HEK293 (cell line): ENCODE data around the gene DOCK3.

Experiments used
- GLI2 ChIP-seq: fragments of 450-650 bp; formaldehyde crosslinking; IDR thresholded peaks from 2 replicates; pipeline ENCODE4; 2017; ENCODE audit warnings: missing biosample characterization, missing genetic modification characterization, low read depth, borderline replicate concordance
- KLF16 ChIP-seq: fragments of 450-650 bp; formaldehyde crosslinking; IDR thresholded peaks from 2 replicates; pipeline ENCODE4 v1.5.1; 2017; ENCODE audit warnings: missing biosample characterization, missing genetic modification characterization
- OVOL3 ChIP-seq: fragments of 450-650 bp; formaldehyde crosslinking; IDR thresholded peaks from 2 replicates; pipeline ENCODE4 v1.5.1; 2016; ENCODE audit warnings: missing biosample characterization, missing genetic modification characterization
- REST ChIP-seq: fragments of 450-650 bp; formaldehyde crosslinking; IDR thresholded peaks from 2 replicates; pipeline ENCODE4 v1.5.1; 2016; ENCODE audit warnings: missing biosample characterization, missing genetic modification characterization
- SALL2 ChIP-seq: fragments of 450-650 bp; formaldehyde crosslinking; IDR thresholded peaks from 2 replicates; pipeline ENCODE4 v1.5.0; 2017; ENCODE audit warnings: missing biosample characterization, mild to moderate bottlenecking, missing genetic modification characterization, borderline replicate concordance
- SP7 ChIP-seq: fragments of 450-650 bp; formaldehyde crosslinking; IDR thresholded peaks from 2 replicates; pipeline ENCODE4 v1.5.1; 2016; ENCODE audit warnings: missing biosample characterization, missing genetic modification characterization
- ZBTB10 ChIP-seq: fragments of 450-650 bp; formaldehyde crosslinking; IDR thresholded peaks from 2 replicates; pipeline ENCODE4 v1.5.1; 2016; ENCODE audit warnings: missing biosample characterization, missing genetic modification characterization
- ZBTB48 ChIP-seq: fragments of 450-650 bp; formaldehyde crosslinking; IDR thresholded peaks from 2 replicates; pipeline ENCODE4 v1.5.1; 2016; ENCODE audit warnings: missing biosample characterization, missing genetic modification characterization
- ZBTB49 ChIP-seq: fragments of 450-650 bp; formaldehyde crosslinking; IDR thresholded peaks from 2 replicates; pipeline ENCODE4 v1.5.1; 2016; ENCODE audit warnings: missing biosample characterization, missing genetic modification characterization, low read depth
- ZBTB6 ChIP-seq: fragments of 450-650 bp; formaldehyde crosslinking; IDR thresholded peaks from 2 replicates; pipeline ENCODE4 v1.5.1; 2017; ENCODE audit warnings: missing biosample characterization, missing genetic modification characterization
- ZNF114 ChIP-seq: fragments of 450-650 bp; formaldehyde crosslinking; IDR thresholded peaks from 2 replicates; pipeline ENCODE4 v1.5.0; 2017; ENCODE audit warnings: missing biosample characterization, missing genetic modification characterization
- ZNF2 ChIP-seq: fragments of 450-650 bp; formaldehyde crosslinking; IDR thresholded peaks from 2 replicates; pipeline ENCODE4 v1.5.1; 2016; ENCODE audit warnings: missing biosample characterization, missing genetic modification characterization
- ZNF26 ChIP-seq: fragments of 450-650 bp; formaldehyde crosslinking; IDR thresholded peaks from 2 replicates; pipeline ENCODE4 v1.5.1; 2016; ENCODE audit warnings: missing biosample characterization, missing genetic modification characterization
- ZNF292 ChIP-seq: fragments of 450-650 bp; formaldehyde crosslinking; IDR thresholded peaks from 2 replicates; pipeline ENCODE4 v1.5.1; 2016; ENCODE audit warnings: low read depth, missing biosample characterization, missing genetic modification characterization, borderline replicate concordance
- ZNF521 ChIP-seq: fragments of 450-650 bp; formaldehyde crosslinking; IDR thresholded peaks from 2 replicates; pipeline ENCODE4 v1.5.1; 2017; ENCODE audit warnings: missing biosample characterization, mild to moderate bottlenecking, missing genetic modification characterization
- ZNF560 ChIP-seq: fragments of 450-650 bp; formaldehyde crosslinking; IDR thresholded peaks from 2 replicates; pipeline ENCODE4 v1.5.1; 2017; ENCODE audit warnings: missing biosample characterization, missing genetic modification characterization, borderline replicate concordance
- ZNF571 ChIP-seq: fragments of 450-650 bp; formaldehyde crosslinking; IDR thresholded peaks from 2 replicates; pipeline ENCODE4 v1.5.0; 2017; ENCODE audit warnings: missing biosample characterization, missing genetic modification characterization
- ZNF580 ChIP-seq: fragments of 450-650 bp; formaldehyde crosslinking; IDR thresholded peaks from 2 replicates; pipeline ENCODE4 v1.5.1; 2016; ENCODE audit warnings: missing biosample characterization, missing genetic modification characterization
- ZNF596 ChIP-seq: fragments of 450-650 bp; IDR thresholded peaks from 2 replicates; pipeline ENCODE4 v1.5.0; 2018; ENCODE audit warnings: missing biosample characterization, mild to moderate bottlenecking, missing genetic modification characterization, moderate library complexity
- ZNF600 ChIP-seq: fragments of 450-650 bp; formaldehyde crosslinking; IDR thresholded peaks from 2 replicates; pipeline ENCODE4 v1.5.1; 2016; ENCODE audit warnings: missing biosample characterization, missing genetic modification characterization
- ZNF623 ChIP-seq: fragments of 450-650 bp; formaldehyde crosslinking; IDR thresholded peaks from 2 replicates; pipeline ENCODE4 v1.5.1; 2016; ENCODE audit warnings: missing biosample characterization, missing genetic modification characterization
- ZNF645 ChIP-seq: fragments of 450-650 bp; formaldehyde crosslinking; IDR thresholded peaks from 2 replicates; pipeline ENCODE4; 2016; ENCODE audit warnings: missing biosample characterization, missing genetic modification characterization
- ZNF837 ChIP-seq: fragments of 450-650 bp; formaldehyde crosslinking; IDR thresholded peaks from 2 replicates; pipeline ENCODE4 v1.5.1; 2016; ENCODE audit warnings: missing biosample characterization, missing genetic modification characterization
- ZSCAN23 ChIP-seq: fragments of 450-650 bp; formaldehyde crosslinking; IDR thresholded peaks from 2 replicates; pipeline ENCODE4 v1.5.1; 2016; ENCODE audit warnings: missing biosample characterization, missing genetic modification characterization

The DOCK3 gene

GRCh38 chr3:51024765-51025632 is 350.3 kb downstream of the DOCK3 start (continued):
- TF ChIP-seq ZNF580 (tag by site-specific recombination), result no peak; the same call in 1 of the 2 replicates
- TF ChIP-seq ZNF596 (tag by site-specific recombination), result no peak
- no peak for TF ChIP-seq ZNF837 (tag by site-specific recombination)
- no peak for TF ChIP-seq ZNF26 (tag by site-specific recombination)
- TF ChIP-seq ZBTB48 (tag by site-specific recombination), result peak; percentile 60; the same call in 1 of the 2 replicates
- TF ChIP-seq ZNF560, result no peak
- TF ChIP-seq ZBTB10 (tag by site-specific recombination), result no peak
- no peak for TF ChIP-seq ZNF2 (tag by site-specific recombination)
- TF ChIP-seq ZNF645, result no peak
- TF ChIP-seq ZNF600 (tag by site-specific recombination), result peak; percentile 39
- no peak for TF ChIP-seq OVOL3
- TF ChIP-seq ZSCAN23 (tag by site-specific recombination), result no peak
- TF ChIP-seq ZBTB6, result no peak
- no peak for TF ChIP-seq ZBTB49 (tag by site-specific recombination)
- no peak for TF ChIP-seq ZNF292 (tag by site-specific recombination)
- no peak for TF ChIP-seq ZNF623 (tag by site-specific recombination)
- TF ChIP-seq ZNF521, result no peak
- peak; percentile 50; the same call in 1 of the 2 replicates for TF ChIP-seq SP7
- no peak for TF ChIP-seq SALL2 (tag by site-specific recombination)
- TF ChIP-seq ZNF571 (tag by site-specific recombination), result no peak
- TF ChIP-seq GLI2 (tag by site-specific recombination), result no peak
- no peak for TF ChIP-seq REST
- TF ChIP-seq KLF16 (tag by site-specific recombination), result no peak
- TF ChIP-seq ZNF114 (tag by site-specific recombination), result no peak
